CD1c-positive myeloid dendritic cell (primary cell): Measurements from ENCODE around the gene SV2B.

ENCODE experiments used
- DNase-seq: peaks from one replicate; pipeline ENCODE4 v3.0.0-alpha.2; 2016; ENCODE audit errors: extremely low spot score

SV2B gene

DNA sequence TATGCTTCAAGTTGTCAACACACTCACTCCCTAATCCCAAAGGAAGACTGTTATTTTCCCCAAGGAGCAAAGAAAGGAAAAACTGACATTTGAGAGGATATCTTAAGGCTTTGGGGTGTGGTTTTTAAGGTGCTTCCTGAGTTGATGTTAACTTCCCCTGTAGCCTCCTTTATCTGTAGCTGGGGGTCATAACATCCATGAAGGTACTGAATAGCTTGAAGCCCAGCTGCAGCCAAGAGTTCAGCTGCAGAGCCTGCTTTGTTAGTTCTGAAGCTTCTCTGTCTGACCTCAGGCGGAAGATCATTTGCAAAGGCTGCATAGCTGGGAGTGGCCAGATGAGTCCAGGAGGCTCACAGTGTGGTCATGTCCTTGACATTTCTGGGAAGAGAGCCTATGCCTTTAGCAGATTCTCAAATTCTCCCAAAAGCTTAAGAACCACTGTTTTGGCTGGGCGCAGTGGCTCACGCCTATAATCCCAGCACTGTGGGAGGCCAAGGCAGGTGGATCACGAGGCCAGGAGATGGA, 165.4 kb downstream of the SV2B start:
- no peak for DNase-seq

DNA sequence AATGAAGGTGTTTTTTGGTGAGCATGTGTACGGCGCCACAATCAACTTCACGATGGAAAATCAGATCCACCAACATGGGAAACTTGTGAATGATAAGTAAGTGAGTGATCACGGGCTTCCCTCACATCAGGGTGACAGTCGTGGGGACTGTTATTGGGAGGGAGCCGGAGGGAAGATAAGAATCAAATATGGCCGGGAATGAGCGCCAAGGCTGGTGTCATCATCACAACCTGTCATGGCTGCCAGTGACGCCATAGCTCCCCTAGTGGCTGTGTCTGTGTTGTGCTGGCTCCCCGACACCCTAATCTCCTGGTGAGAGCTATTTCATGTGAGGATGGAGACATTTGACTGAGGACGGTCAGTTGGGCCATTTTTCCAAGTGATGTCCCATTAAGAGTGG, 168.5 kb downstream of the SV2B start:
- DNase-seq = no peak

DNA sequence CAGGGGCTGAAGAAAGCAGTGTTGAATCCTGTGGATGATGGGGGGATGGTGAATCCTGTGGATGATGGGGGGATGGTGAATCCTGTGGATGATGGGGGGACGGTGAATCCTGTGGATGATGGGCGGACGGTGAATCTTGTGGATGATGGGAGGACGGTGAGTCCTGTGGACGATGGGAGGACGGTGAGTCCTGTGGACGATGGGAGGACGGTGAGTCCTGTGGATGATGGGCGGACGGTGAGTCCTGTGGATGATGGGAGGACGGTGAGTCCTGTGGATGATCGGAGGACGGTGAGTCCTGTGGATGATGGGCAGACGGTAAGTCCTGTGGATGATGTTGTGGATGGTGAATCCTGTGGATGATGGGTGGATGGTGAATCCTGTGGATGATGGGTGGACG, 170.7 kb downstream of the SV2B start:
- no peak for DNase-seq

DNA sequence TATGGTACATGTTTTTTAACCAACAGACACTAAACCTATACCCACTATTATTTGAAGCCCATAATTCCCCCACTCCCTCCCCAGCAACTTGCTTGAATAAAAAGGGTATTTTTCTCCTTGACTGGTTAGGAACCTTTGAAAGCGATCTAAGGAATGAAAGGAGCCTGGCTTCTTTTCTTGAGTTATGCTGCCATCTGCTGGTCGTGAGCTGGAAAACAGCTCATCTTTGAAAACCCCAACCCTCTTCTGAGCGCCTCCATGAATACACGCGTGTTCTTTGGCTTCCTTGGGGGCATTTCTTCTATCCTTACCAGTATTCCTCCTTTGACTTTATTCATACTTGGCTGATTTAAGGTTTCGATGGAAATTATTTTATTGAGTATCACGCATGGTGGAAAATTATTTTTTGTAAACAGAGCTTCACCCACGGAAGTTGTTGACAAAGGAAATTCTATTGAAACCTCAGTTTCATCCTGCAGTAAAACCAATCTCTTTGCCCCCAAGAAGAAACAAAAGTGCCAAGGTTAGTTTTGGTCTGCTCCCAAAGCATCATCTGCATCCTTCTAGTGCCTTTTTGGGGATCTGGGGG, 171.6 kb downstream of the SV2B start:
- peak; percentile 84 for DNase-seq

DNA sequence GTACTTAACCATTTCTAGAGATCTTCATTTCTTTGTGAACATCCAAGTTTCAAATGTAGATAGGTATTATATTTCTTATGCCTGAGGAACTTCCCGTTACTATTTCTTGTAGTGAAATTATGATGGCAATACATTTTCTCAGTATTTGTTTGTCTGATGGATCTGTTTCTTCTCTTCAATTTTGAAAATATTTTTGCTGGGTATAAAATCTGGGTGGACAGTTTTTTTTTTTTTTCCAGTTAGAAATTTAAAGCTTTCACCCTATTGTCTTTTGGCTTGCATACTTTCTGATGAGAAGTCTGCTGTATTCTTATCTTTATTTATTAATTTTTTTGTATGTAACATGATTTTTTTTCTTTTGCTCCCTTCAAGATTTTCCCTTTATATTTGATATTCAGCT, 175.8 kb downstream of the SV2B start:
- DNase-seq = no peak

DNA sequence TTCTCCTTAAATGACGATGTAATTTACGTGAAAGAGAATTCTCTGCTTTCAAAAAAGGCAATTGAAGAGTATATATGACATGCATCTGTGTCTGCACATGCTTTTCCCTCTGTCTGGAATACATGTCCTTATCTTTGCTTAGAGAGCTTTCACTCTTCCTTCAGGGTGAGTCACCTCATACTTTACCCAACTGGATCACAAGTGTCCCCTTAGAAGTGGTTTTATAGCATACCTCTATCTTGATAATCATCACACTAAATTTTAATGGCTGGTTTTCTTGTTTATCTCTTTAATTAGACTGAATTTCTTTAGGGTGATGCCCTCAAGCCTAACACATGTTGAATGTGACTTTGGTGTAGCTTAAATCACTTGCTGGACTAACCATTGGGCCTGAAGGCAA, 178.9 kb downstream of the SV2B start:
- DNase-seq = no peak

DNA sequence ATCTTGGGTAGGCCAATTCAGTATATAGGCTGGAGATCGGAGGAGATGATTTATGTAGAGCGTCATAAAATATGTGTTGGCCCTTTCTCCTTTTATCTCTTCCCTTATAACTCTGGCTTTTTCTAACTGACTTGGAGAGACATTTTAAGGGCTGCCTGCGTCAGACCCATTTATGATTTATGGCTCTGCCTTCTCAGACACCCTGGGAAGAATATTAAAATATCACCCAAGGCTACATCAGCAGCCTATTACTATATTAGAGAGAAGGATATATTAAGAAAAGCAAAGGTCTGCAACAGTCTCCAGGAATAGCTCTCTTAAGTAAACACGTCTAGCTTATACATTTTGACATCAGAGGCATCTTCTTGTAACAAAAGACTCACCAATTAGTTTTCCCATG, 179.4 kb downstream of the SV2B start:
- DNase-seq = no peak

DNA sequence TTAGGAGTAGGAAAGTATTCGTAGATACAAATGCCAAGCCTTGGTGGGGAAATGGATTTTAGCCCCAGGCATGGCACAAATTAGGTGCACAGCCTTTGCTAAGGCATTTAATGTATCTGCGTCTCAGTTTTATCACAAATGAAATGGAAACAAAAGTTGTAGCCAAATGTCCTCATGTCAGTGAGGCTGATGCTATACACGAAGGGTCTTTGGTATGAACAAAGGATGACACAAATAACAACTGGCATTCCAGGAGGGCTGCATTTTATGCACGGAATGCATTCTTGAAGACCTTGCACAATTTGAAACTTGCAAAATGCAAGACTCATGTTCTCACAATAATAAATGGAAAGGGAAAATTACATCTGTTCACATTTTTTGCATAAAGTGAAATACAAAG, 181.9 kb downstream of the SV2B start:
- no peak for DNase-seq

DNA sequence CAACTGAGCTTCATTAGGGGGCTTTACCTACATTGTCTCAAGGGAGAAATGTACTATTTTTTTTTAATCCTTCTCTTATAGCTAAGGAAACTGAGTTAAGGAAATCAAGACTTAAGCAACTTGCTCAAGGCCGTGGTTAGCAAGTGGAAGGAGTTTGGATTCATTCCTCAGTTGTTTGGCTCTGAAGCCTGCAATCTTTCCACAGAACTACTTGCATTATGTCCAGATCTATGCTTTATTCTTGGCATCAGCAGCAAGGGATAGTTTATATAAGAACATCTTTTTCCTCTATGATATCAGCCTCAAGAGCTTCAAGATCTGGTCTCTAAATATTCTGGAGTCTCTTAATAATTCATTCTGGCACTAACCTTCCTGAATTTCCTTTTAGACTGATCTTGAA, 182.4 kb downstream of the SV2B start:
- no peak for DNase-seq

DNA sequence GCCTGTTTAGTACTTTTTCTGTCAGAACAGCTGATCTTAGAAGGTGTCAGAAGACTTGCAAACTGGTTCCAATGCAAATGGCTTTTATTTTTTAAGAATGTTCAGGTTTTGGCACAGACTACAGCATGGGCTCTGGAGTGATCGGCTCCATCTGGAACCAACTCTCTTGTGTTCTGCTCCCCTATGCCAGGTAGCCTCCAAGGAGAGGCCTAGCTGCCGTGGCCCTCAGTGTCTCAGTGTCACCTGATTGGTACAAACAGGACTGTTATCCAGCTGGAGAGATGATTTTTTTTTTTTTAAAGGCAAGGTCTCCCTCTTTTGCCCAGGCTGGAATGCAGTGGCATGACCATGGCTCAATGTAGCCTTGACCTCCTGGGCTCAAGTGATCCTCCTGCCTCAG, 183.1 kb downstream of the SV2B start:
- no peak for DNase-seq

DNA sequence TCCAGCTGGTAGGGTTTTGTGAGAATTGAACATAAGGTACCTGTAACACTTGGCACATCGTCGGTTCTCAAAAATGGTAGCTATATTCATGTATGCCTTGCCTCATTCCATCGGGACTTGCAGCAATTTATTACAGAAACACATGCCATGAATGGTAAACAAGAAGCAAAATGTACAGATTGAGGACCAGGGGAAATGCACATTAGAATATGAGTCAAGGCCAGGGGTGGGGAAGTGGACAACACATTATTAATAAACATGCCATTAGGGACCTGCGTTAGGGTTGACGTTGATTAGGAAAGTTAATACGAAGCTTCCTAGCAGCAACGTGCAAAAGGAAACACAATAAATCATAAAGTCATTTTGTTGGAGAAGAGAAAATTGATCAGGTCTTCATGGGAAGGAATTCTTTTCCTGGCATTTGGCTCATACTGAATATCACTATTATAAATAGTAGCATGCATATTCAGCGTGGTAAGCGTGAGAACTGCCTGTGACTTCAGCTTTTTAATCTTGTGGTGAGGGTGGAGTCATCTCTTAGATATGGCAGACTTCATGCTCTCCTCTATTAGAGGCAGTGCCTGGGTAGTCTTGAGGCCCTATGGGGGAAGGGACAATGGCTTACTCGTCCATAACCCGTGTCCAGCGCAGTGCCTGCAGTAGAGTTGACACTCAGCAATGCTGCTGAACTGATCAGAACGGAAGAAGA, 184.9 kb downstream of the SV2B start:
- DNase-seq = no peak

DNA sequence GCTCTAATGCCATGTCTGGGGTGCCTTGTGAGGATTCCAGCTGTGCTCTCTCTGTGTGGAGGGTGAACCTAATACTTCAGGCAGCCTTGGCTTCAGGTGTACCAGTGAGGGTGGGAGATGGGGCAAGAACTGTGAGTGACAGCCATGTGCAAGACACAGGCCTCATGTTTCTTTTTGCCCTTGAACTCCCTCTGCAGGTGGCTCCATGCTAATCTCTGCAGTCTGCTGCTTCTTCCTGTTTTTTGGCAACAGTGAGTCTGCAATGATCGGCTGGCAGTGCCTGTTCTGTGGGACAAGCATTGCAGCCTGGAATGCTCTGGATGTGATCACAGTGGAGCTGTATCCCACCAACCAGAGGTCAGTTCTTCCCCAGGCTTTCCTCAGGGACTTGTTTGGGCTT, 189.3 kb downstream of the SV2B start:
- DNase-seq = peak; percentile 37

DNA sequence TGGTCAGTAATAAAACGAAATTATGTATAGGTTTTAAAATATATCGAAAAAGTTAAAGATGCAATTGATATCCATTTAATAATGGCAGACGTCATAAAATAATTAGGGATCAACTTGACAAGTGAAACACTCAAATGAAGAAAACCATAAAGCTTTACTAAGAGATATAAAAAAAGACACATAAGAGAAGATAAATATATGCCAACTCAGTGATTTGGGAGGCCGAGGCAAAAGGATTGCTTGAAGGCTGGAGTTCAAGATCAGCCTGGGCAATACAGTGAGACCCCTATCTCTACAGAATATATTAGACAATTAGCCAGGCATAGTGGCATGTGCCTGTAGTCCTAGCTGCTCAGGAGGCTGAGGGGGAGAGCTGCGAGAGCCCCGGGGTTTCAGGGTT, 190.5 kb downstream of the SV2B start:
- no peak for DNase-seq

DNA sequence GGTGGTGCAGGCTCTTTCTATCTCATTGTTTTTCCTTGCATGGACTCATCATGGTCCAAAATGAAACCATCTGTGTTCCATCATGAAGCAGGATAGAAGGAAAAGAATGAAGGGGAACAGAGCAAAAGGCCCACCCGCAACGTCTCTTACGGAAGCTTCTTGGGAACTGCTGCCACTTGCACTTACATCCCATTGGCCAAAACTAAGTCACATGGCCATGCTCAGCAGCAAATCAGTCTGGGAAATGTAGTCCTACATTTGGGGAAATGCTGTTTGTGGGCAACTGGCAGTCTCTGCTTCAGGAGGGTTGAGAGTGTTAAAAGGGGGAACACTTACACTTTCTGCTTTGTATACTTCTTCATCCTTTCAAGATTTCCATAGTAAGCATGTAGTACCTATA, 191.6 kb downstream of the SV2B start:
- peak; percentile 72 for DNase-seq

DNA sequence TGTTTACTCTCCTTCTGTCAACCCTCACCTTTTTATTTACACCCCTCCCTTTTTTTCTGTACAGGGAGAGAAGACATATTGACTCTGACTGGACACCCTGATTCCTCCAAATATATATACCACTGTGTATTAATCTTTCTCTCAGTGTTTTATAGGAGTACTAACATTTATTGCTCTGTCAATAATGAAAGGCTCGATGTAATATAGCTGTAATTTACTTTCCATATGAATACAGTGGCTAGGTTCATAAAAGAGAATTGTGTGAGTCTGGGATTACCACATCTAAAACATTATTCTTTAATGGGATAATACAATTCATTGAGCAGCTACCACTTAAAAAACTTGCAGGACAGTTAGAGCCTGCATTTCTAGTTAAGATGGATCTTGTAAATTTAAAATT, 194.3 kb downstream of the SV2B start:
- no peak for DNase-seq

DNA sequence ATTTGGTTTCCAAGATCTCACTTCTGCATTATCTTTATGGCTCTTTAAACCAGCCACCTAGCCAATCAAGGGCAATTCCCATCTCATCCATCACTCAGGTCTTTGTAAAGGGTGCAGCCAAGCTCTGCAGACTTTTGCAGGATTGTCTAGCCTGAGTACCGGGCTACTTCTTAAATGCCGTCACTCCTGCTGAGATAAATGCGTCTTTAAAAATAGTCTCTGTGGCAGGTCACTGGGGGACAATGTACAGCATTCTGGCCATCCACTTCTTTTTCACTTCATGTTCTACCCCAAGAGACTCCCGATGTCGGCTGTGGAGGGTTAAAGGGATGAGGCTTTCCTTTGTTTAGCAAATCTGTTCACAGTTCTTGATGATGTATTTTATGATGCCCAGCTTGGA, 194.7 kb downstream of the SV2B start:
- DNase-seq = no peak

DNA sequence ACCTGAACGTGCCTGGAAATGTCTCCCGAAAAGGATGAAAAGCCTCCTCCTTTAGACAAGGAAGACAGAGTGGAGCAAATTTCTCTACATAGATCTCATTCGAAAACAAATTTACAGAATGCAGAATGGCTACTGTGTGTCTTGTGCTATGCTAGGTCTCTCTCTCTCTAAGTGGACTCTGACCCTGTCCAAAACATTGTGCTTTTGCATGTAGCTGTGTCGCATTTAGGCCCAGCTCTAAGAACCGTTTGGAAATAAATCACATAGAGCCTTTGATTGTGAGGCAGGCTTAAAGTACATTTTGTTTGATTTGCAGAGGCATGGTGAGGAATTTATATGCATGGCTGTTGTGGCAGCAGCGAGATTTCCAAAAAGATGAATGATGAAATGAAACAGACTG, 198.0 kb downstream of the SV2B start:
- no peak for DNase-seq

DNA sequence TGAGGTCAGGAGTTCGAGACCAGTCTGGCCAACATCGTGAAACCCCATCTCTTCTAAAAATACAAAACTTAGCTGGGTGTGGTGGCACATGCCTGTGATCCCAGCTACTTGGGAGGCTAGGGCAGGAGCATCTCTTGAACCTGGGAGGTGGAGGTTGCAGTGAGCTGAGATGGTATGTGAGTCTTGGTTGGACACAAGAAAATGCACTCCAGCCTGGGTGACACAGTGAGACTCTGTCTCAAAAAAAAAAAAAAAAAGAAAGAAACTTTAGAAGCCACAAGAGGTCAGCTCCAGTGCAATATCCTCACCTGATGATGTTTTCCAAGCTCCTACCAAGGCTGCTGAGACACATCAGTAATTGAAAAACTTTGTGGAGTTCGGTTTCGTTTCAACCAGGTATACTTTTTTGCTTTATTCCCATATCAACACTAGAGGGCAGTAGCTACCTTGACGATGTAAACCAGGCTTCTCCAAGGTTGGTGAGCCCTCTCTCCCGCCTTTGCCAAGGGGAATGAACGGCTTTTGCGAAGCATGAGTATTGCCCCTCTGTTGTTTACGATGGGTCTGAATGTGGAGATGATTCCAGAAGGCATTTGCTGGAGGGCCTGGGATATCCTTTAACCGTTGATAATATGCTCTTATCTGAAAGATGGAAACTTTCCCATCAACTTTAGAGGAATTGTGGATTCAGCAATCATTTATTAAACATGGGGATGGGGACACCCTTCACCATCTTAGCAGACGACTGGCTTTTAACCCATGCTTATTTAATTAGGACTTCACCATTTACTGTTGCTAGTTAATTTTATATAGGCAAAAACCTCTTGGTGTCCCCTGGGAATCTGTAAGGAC, 202.8 kb downstream of the SV2B start:
- peak; percentile 75 for DNase-seq

DNA sequence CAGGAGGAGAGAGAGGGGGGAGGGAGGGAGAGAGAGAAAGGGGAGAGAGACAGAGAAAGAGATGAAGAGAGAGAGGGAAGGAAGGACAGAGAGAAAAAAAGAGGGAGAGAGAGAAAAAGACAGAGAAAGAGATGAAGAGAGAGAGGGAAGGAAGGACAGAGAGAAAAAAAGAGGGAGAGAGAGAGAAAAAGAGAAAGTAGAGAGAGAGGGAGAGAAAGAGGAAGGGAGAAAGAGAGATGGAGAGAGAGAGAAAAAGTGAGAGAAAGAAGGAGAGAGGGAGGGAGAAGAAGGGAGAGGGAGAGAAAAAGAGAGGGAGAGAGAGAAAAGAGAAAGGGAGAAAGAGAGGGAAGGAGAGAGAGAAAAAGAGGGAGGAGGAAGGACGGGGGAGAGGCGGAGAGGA, 204.2 kb downstream of the SV2B start:
- DNase-seq = no peak

DNA sequence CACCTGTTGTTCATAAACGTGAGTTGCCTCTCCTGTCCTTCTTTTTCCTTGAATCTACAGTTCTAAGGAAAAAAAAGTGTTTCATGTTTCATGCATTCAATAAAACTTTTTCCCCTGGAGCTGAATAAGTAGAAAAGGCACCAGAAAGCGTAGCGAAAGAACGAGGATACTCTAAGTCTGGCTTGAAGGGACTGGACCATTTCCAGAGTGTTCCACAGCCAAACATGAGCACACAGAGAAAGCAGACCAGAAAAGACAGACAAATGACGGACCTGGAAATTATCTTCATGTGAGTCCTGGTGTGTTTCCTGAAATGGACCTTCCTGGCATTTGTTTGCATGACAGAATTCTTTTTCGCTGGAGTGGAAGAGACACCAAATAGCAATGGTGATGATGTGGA, 204.7 kb downstream of the SV2B start:
- no peak for DNase-seq

DNA sequence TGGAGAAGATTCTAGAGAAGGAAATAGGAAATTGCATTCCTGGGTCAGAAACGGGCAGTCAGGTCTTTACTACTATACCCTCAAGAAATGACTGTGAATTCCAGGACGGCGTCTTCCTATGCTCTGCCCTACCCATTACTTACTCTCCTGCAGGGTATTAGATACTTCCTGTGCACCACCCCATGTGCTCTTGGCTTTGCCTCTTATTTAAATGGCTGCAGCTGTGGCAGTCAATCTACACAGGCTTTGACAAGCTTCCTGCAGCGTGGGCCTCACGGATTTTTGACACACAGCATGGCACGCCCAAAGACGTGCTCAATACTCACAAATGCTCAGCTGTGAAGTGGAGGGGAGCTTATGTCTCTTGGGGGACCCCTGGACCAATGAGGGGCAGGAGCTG, 206.1 kb downstream of the SV2B start:
- no peak for DNase-seq

DNA sequence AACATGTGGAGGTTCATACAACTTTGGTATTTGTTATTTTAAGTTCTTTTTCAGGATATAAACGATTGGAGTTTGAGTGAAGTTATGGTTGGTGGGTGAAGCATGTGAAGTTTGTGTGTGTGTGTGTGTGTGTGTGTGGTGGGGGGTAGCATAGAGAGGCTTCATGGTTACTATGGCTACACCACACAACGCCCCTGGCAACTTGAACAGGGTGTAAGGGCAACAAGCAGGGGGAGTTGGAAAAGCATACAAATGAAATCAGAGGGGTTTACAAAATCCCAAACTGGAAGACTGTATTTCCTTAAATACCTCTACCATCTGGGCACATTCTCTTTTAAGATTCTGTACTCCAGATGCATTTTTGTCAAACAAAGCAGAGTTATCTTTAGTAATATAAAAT, 207.5 kb downstream of the SV2B start:
- no peak for DNase-seq

DNA sequence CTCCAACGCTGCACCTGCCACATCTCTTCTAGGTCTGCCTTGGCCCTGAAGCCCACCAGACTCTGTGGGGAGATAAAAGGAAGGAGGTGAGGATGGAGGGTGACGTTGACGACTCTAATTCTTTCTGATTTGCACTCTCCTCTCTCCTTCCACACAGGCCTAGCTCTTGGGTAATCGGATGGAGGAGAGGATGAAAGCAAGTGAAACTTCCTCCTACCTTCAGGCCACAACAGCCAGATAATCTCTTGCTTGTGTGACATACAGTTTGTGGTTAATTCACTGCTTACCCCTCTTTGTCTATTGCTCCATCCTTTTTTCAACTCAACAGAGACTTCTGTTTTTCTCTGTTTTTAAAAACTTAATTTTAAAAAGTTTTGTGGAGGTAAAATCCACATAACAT, 208.1 kb downstream of the SV2B start:
- DNase-seq = peak; percentile 4
